GM12874 (cell line): Measurements from ENCODE around the gene MOCOS.

ENCODE experiments used
- TF ChIP-seq, protein P1 (sequence below): IDR thresholded peaks from 2 replicates; pipeline ENCODE4 v1.5.1; 2011; ENCODE audit warnings: low read depth, mild to moderate bottlenecking, control low read depth, low read length, moderate library complexity; ENCODE audit not compliant: insufficient read depth

MOCOS gene

DNA sequence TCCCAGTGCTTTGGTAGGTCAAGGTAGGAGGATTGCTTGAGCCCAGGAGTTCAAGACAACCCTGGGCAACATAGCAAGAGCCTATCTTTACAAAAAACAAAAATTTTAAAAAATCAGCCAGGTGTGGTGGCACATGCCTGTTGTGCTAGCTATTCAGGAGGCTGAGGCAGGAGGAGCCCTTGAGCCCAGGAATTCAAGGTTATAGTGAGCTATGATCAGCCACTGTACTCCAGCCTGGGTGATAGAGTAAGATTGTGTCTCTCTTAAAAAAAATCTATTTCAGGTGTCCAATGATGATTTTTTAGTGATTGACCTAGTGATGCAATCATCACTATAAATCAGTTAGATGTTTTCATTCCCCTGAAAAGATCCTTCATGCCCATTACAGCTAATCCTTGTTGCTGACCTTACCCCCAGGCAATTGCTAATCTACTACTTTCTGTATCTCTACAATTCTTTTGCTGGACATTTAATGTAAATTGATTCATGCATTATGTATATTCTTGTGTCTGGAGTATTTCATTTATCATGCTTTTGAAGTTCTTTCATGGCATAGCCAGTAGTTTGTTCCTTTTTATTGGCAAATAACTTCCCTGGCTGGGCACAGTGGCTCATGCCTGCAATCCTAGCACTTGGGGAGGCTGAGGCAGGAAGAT is 10.3 kb downstream of the MOCOS start:
- TF ChIP-seq, protein P1, sequence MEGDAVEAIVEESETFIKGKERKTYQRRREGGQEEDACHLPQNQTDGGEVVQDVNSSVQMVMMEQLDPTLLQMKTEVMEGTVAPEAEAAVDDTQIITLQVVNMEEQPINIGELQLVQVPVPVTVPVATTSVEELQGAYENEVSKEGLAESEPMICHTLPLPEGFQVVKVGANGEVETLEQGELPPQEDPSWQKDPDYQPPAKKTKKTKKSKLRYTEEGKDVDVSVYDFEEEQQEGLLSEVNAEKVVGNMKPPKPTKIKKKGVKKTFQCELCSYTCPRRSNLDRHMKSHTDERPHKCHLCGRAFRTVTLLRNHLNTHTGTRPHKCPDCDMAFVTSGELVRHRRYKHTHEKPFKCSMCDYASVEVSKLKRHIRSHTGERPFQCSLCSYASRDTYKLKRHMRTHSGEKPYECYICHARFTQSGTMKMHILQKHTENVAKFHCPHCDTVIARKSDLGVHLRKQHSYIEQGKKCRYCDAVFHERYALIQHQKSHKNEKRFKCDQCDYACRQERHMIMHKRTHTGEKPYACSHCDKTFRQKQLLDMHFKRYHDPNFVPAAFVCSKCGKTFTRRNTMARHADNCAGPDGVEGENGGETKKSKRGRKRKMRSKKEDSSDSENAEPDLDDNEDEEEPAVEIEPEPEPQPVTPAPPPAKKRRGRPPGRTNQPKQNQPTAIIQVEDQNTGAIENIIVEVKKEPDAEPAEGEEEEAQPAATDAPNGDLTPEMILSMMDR: no peak

DNA sequence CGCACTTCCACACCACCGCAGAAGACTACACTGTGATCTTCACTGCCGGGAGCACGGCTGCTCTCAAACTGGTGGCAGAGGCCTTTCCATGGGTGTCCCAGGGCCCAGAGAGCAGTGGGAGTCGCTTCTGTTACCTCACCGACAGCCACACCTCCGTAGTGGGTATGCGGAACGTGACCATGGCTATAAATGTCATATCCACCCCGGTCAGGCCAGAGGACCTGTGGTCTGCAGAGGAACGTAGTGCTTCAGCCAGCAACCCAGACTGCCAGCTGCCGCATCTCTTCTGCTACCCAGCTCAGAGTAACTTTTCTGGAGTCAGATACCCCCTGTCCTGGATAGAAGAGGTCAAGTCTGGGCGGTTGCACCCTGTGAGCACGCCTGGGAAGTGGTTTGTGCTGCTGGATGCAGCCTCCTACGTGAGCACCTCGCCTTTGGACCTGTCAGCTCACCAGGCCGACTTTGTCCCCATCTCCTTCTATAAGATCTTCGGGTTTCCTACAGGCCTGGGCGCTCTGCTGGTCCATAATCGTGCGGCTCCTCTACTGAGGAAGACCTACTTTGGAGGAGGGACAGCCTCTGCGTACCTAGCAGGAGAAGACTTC is 12.5 kb downstream of the MOCOS start:
- TF ChIP-seq, protein P1: no peak

DNA sequence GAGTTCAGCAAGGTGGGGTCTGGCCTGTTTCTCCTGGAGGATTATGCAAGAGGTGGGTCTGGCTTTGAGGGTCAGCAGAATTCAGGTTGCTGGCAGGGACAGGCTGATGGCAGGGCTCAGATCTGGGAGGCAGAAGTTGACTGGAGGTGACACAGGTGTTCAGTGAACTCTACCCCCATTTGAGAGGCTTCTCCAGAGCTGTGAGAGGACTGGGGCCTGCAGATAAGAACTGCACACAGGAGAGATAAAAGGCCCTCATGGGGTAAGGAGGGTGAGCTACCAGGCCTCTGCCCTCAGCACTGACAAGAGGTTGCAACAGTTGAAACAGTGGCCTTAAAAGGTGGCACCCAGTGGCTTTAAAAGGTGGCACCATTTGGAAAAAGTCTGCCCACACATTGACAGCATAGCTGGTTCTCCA is 13.1 kb downstream of the MOCOS start:
- TF ChIP-seq, protein P1: no peak

DNA sequence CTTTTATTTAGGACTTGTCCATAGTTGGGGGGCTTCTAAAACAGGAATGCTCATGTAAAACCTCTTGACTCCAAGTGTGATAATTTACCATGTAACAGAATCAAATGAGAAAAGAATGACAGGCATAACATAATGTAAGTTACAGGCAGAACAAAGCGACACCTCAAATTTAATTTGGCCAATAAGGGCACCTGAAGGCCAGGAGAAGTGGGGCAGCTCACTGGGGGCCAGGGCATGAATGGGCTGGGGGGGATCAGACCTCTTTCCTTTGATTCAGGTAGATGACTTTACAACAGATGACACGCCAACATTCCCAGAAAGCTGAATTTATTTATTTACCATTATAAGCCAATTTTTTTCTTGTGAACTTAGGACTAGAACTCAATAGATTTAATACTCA is 14.5 kb downstream of the MOCOS start:
- TF ChIP-seq, protein P1: no peak

DNA sequence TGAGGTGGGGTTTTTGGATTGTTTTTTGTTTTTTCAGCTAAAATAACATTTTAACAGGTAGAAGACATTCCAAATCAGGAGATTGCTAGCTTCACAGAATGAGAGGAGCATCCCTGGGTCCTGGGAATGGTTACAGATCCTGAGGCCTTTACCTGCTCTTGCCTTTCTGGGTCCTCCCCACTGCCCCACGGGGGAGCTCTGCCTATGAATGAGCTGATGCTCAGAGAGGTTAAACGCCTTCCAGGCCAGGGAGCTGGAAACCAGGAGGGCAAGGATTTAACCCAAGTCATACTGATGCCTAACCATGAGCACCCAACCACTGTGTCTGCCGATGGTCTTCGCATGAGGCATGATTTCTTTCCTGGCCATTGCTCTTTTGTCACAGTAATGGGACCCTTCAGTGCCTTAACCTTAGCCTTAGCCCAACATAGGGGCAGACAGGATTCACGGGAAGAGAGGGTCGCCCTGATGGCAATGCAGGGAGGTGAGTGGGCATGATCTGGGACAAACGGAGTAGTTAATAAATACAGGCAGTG is 16.1 kb downstream of the MOCOS start:
- TF ChIP-seq, protein P1: no peak

DNA sequence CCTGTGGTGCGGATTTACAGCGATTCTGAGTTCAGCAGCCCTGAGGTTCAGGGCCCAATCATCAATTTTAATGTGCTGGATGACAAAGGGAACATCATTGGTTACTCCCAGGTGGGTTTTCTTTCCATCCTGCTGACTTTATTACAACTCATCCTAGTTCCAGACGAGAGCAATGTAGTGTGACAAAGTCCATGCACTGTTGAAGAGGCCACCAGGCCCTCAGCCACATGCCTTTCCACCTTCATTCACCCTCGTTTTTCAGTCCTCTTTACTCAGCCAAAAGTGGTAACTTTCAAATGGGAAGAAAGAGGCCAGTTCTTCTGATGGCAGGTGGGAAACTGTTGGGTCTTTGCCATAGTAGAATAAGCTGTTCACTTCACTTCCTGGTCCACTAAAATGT is 17.9 kb downstream of the MOCOS start:
- TF ChIP-seq, protein P1: no peak

DNA sequence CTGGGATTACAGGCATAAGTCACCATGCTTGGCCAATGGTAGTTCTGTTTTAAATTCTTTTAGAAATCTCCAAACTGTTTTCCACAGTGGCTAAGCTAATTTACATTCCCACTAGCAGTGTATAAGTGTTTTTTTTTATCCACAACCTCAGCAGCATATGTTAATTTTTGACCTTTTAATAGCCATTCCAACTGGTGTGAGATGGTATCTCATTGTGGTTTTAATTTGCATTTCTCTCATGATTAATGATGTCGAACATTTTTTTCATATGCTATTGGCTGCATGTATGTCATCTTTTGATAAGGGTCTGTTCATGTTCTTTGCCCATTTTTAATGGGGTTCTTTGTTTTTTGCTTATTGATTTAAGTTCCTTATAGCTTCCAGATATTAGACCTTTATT is 20.0 kb downstream of the MOCOS start:
- TF ChIP-seq, protein P1: no peak
